GM12872 (cell line): ENCODE results near the gene ATP2A2.

Experiments used
- TF ChIP-seq, protein P1 (sequence below): IDR thresholded peaks from 3 replicates; pipeline ENCODE4 v1.5.1; 2011; ENCODE audit warnings: low read depth, mild to moderate bottlenecking, low read length, moderate library complexity; ENCODE audit not compliant: insufficient read depth

Gene ATP2A2

DNA sequence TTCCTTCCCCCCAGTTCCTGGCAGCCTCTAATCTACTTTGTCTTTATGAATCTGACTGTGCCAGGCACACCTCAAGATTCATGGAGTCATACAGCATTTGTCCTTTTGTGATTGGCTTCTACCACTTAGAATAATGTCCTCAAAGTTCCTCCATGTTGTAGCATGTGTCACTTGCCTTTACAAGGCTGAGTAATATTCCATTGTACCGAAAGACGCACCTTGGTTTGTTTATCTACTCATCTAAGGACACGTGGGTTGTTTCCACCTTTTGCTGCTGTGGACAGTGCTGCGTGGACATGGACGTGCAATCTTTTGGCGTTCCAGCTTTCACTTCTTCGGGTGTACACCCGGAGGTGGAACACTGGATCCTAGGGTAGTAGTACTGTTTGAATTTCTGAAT lies 88.9 kb downstream of the ATP2A2 start:
- TF ChIP-seq, protein P1, sequence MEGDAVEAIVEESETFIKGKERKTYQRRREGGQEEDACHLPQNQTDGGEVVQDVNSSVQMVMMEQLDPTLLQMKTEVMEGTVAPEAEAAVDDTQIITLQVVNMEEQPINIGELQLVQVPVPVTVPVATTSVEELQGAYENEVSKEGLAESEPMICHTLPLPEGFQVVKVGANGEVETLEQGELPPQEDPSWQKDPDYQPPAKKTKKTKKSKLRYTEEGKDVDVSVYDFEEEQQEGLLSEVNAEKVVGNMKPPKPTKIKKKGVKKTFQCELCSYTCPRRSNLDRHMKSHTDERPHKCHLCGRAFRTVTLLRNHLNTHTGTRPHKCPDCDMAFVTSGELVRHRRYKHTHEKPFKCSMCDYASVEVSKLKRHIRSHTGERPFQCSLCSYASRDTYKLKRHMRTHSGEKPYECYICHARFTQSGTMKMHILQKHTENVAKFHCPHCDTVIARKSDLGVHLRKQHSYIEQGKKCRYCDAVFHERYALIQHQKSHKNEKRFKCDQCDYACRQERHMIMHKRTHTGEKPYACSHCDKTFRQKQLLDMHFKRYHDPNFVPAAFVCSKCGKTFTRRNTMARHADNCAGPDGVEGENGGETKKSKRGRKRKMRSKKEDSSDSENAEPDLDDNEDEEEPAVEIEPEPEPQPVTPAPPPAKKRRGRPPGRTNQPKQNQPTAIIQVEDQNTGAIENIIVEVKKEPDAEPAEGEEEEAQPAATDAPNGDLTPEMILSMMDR: no peak

DNA sequence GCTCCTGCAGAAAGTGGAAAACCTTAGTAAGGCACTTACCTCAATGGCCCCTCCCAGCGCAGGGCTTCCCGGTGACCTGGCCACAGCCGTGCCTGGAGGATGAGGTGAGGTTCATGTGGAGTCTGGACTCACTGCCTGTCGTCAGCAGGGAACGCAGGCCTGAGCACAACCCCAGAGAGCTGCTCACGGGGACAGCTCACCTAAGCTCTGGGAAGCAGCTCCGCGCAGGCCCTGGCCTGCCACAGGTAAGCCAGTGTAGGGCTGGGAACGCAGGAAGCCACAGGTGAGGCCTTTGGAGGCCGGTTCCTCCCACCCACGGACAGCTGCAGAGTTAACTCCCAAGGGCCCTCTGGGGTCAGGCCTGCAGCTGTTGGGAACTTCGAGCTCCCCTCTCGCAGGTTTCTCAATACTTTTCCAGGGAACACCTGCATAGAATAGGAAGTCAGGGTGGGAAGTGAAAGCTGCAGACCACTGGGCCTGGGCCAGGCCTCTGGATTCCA lies 89.7 kb downstream of the ATP2A2 start:
- TF ChIP-seq, protein P1: no peak

DNA sequence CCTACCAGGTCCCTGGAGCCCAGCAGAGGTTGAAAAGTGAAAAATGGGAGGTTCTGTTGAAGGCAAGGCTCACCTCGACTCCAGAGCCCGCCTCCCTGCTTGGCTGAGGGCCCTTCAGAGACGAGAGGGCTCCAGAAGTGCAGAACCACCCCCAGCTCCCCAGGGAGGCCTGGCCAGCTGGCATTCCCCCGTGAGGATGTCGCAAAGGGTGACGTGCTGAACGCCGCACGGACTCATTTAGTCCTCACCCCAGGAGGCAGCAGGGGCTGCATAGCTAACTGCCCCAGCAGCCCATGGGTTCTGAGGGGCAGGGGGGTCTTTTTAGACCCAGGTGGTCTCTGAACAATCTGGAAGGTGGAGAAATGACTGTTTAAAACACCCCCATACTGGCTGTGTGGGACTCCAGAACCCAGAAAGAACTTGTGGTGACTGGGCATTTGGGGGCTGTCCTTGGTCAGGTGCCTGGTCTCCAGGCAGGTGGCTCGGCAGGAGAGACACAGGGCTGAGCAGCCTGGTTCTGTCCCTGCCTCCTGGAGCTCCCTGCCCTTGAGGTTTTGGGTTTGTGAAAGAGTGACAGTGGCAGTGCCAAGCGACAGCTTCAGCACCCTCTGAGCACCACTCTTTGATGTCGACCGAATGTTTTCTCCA lies 90.5 kb downstream of the ATP2A2 start:
- TF ChIP-seq, protein P1: no peak

DNA sequence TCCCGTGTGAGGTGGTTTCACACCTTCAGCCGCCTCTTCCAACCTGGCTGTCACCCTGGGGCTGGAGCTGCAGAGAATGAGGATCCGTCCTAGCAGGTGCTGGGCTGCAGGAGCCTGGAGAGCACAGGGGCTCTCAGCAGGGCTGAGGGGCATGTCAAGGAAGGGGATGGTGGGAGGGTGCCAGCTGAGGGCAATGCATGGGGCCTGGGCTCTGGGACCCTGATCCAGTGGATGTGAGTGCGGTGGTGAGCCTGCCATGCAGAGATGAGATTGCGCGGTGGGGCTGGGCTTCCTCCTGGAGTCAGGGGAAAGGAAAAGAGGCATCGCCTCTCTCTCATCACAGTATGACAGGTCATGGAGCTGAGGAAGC lies 91.0 kb downstream of the ATP2A2 start:
- TF ChIP-seq, protein P1: no peak

DNA sequence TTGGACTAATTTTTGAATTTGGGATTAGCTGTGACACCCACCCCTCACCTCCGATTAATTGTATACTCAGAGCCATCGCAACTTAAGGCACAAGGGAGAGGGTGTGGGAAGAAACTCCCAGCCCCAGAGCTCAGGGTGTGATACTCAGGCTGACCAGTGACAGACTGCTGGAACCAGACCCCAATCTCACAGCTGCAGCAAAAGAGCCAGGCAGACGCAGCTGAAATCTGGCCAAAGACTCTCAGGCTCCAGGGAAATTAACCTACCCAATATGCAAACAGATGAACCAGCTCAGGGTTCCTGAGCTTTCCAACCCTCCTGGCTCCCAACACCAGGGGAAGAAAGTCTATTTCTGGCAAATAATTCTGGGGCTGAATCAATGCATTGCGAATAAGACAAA lies 92.0 kb downstream of the ATP2A2 start:
- TF ChIP-seq, protein P1: no peak

DNA sequence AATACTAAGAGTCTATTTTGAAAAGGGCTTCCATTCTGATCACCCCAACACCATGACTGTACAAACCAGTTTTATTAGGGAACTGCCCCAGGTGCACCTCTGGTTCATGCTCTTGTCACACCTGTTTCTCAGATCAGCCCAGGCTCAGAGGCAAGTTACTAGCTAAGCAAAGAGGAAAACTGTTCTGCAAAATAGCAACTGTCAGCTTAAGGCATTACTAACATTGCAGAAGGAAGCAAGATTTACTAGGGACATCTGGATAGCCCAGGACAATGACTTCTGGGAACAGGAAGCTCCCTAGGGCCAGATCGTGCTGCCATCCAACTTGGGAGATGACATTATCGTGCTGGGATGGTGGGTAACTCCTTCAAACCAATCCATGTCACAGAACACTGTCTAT lies 92.4 kb downstream of the ATP2A2 start:
- TF ChIP-seq, protein P1: no peak

DNA sequence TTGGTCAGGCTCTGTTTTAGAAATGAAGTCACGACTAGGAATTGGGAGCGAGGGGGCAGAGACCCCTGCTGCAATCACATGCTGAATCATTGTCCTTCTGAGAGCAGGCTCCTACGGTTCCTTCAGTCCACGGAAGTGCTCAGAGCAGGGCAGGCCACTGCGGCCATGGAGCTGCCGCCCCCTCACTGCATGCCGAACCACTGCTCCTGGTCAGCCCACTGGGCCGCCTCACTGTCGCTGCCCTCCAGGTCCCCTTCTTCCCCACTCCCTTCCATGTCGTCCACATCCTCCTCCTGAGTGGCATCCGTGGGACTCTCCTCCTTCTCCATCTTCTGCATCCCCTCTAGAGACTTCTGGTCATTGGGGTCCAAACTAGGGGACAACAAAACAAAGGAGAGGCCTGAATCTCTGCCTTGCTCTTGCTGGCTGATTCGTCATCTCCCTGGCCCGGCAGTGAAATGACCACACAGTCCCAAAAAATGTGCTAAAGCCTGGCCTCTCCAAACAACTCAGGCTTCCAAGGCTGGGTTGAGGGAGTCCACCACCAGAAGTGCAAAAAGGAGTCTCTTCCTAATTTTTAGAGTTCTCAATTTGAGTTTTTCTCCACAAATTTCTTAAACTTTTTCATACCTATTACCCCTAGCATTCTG lies 93.0 kb downstream of the ATP2A2 start:
- TF ChIP-seq, protein P1: no peak
